GM18909 (cell line): ENCODE results near the gene OPRD1.

Experiments used
- ATAC-seq: cut with Tn5 transposase; IDR thresholded peaks from one replicate; pipeline ENCODE4 v1.9.1; 2021; ENCODE audit warnings: mild to moderate bottlenecking; ENCODE audit not compliant: unreplicated experiment, poor library complexity

OPRD1 gene

GRCh38 chr1:28897789-28898188 is 85.8 kb downstream of the OPRD1 start:
- ATAC-seq, result no peak

- ATAC-seq, result no peak
Observed at GRCh38 chr1:28898405-28898881, 86.5 kb downstream of the OPRD1 start.

- ATAC-seq, result no peak
Observed at GRCh38 chr1:28899267-28899666, 87.3 kb downstream of the OPRD1 start.

GRCh38 chr1:28900562-28900961 is 88.6 kb downstream of the OPRD1 start:
- no peak for ATAC-seq

- ATAC-seq, result no peak
Observed at GRCh38 chr1:28902738-28903137, 90.8 kb downstream of the OPRD1 start.

GRCh38 chr1:28905921-28906666 is 94.1 kb downstream of the OPRD1 start:
- no peak for ATAC-seq

- no peak for ATAC-seq
Observed at GRCh38 chr1:28909198-28909597, 97.2 kb downstream of the OPRD1 start.

GRCh38 chr1:28910379-28911115 is 98.6 kb downstream of the OPRD1 start:
- ATAC-seq, result no peak

- no peak for ATAC-seq
Observed at GRCh38 chr1:28913786-28914227, 101.8 kb downstream of the OPRD1 start.

- peak; percentile 76 for ATAC-seq
Observed at GRCh38 chr1:28914228-28915030, 102.5 kb downstream of the OPRD1 start, which contains the start of gene EPB41. TSS of gene EPB41 (plus strand) at chr1:28914569. CDS start at chr1:28987438, 72,869 bp downstream.

- ATAC-seq, result no peak
Observed at GRCh38 chr1:28915031-28915895, 103.3 kb downstream of the OPRD1 start.

GRCh38 chr1:28917757-28918118 is 105.8 kb downstream of the OPRD1 start:
- no peak for ATAC-seq
